T-helper 17 cell (primary cell): ENCODE measurements around the gene CADPS. TPM values are rescaled to one million over a fixed set of nuclear protein-coding genes. Genes with fewer than 3 reads are reported as not detected.

Experiments used
- ATAC-seq: fragments of 150-1000 bp; cut with Tn5 transposase; 2 replicates; pipeline ENCODE4 v1.10.0; 2021; ENCODE audit warnings: mild to moderate bottlenecking, moderate library complexity
- DNase-seq, 3 donors: peaks; one replicate each; pipeline versions ENCODE4 v3.0.0 to v3.0.0-alpha.2; 2020 to 2021
- H3K9me3 ChIP-seq: one replicate; pipeline ENCODE4 v1.7.0; 2013; ENCODE audit warnings: low read length, mild to moderate bottlenecking; ENCODE audit not compliant: control insufficient read depth, poor library complexity, severe bottlenecking
- H3K27ac Mint-ChIP-seq: one replicate; pipeline ENCODE4 v1.8.0; 2022; ENCODE audit warnings: mild to moderate bottlenecking, moderate library complexity, mixed read lengths
- H3K27me3 Mint-ChIP-seq: one replicate; pipeline ENCODE4 v1.8.0; 2022; ENCODE audit warnings: mixed read lengths
- H3K36me3 Mint-ChIP-seq: one replicate; pipeline ENCODE4 v1.8.0; 2022; ENCODE audit warnings: low read depth, mixed read lengths
- H3K4me1 Mint-ChIP-seq: one replicate; pipeline ENCODE4 v1.8.0; 2022; ENCODE audit warnings: mild to moderate bottlenecking, mixed read lengths
- H3K4me3 Mint-ChIP-seq: one replicate; pipeline ENCODE4 v1.8.0; 2022; ENCODE audit warnings: mild to moderate bottlenecking, moderate library complexity, mixed read lengths
- total RNA-seq, 4 donors: library from RNA in 2 of 4; stranded (reverse) in 2 of 4; gene quantifications; one replicate each; pipeline ENCODE4 v1.2.3 and lab custom pipeline; 2022 to 2026

Gene CADPS
- total RNA-seq, 2 donors from 2014 or later = not detected

DNA sequence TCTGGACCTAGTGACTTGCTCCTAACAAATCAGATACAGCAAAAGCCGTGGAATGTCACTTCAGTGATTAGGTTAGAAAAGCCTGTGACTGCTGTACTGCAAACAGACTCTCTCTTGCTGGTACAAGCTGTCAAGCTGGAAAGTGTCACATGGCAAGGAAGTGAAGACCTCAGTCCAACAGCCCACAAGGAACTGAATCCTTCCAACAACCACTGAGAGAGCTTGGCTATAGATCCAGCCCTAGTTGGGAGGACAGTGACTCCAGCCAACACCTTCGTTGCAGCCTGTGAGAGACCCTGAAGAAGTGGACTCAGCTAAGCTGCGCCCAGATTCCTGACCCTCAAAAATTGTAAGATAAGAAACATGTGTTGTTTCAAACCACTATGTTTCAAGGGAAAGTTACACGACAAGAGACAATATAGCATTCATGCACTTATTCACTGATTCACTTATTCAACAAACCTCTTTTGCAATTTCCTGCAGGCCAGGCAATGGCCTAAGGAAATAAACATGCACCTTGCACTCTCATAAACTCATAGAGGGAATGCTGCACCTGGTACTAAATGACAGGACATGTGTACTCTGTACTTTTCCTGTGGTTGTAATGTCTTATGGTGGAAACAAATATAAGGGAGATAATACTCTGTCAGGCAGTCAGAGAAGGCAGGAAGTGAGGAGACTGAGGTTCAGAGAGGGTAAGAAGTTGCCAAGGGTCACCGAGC is 142.9 kb downstream of the CADPS start:
- Mint-ChIP-seq H3K27ac (no peak overlapping the region), H3K27me3 (no peaks in the 10 kb centered on the region), H3K4me3 (no peak overlapping the region), H3K4me1 (no peaks in the 10 kb centered on the region), H3K36me3 (no peaks in the 10 kb centered on the region)
- ATAC-seq = no peak
- H3K9me3 ChIP-seq = no peaks in the 10 kb centered on the region
- no peak for DNase-seq

DNA sequence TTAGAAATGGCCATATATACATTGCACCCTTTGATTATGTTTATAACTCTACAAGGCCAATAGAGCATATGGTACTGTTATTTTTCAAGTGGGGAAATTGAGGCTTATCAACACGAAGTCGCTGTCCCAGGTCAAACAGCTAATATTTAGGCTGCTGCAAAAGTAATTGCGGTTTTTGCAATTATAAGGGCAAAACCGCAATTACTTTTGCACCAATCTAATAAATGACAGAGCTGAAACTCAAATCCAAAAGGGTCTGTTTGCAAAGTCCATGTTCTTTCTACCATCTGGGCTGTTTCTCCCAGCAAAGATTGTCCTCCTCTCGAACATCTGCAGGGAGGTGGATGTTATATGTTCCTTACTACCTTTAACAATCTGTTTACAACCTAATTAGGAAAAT is 147.2 kb downstream of the CADPS start:
- no peaks in the 10 kb centered on the region for H3K9me3 ChIP-seq
- no peaks in the 10 kb centered on the region for H3K27me3 Mint-ChIP-seq
- DNase-seq = no peak
- no peaks in the 10 kb centered on the region for H3K4me1 Mint-ChIP-seq
- no peak overlapping the region for H3K27ac Mint-ChIP-seq
- H3K36me3 Mint-ChIP-seq = no peaks in the 10 kb centered on the region
- no peak for ATAC-seq
- no peak overlapping the region for H3K4me3 Mint-ChIP-seq

DNA sequence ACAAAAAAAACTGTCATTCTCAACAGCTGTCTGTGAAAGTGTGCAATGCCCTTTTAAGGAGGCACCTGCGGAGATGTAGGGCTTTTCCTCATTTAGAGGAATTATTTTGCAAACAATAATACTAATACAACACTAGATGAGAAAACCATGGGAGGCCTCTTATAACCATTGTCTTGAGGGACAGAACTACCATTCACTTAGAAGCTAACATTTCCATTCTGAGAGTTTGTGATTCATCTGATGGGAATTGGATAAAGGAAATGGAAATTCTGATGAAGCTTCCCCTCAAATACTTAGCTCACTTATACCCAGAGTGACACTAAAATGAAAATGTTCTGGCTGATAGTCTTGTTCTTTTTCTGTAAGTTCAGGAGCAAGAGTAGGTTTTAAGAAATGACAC is 147.7 kb downstream of the CADPS start:
- no peaks in the 10 kb centered on the region for H3K36me3 Mint-ChIP-seq
- no peak overlapping the region for H3K4me3 Mint-ChIP-seq
- H3K27me3 Mint-ChIP-seq = no peaks in the 10 kb centered on the region
- no peak overlapping the region for H3K27ac Mint-ChIP-seq
- H3K9me3 ChIP-seq = no peaks in the 10 kb centered on the region
- no peak for DNase-seq
- no peaks in the 10 kb centered on the region for H3K4me1 Mint-ChIP-seq
- ATAC-seq = no peak

DNA sequence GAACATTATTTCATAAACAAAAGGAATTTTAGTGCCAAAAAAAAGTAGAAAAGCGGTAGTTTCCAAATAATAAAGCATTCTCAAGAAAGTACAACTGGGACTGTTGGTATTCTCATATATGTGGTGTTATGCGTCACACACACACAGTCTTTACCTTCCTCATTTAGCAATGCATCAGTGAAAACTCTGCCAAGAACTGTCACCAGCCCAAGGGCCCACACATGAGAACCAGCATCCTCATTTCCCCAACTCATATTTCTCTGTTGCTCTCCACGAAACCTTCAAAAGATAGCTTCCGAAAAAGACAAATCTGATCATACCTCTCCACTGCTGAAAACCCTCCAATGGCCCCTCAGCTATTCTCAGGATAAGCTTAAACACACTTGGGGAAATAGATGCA is 150.7 kb downstream of the CADPS start:
- H3K4me3 Mint-ChIP-seq = no peak overlapping the region

DNA sequence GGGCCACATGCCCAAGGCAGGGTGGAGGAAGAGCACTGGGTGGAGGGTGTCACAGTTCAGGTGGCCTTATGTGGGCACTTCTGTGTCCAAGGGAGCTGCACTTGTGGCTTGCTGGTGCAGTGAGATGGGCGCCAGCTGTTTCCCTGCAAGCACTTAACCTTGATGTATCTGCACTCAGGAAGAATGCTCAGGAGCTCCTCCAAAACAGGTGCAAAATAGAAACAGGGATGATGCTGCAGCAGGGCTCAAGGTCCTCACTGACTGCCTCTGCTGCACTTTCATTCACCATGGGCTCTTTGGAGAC is 151.3 kb downstream of the CADPS start:
- H3K9me3 ChIP-seq = no peaks in the 10 kb centered on the region
- DNase-seq = no peak
- H3K27me3 Mint-ChIP-seq = no peaks in the 10 kb centered on the region
- no peak overlapping the region for H3K4me3 Mint-ChIP-seq
- H3K27ac Mint-ChIP-seq = no peak overlapping the region
- H3K4me1 Mint-ChIP-seq = no peaks in the 10 kb centered on the region
- no peaks in the 10 kb centered on the region for H3K36me3 Mint-ChIP-seq
- no peak for ATAC-seq

More for the DNA sequence above, 150.7 kb downstream of the CADPS start:
- no peaks in the 10 kb centered on the region for H3K27me3 Mint-ChIP-seq
- ATAC-seq = no peak
- DNase-seq = no peak
- no peaks in the 10 kb centered on the region for H3K9me3 ChIP-seq
- no peaks in the 10 kb centered on the region for H3K36me3 Mint-ChIP-seq
- H3K27ac Mint-ChIP-seq = no peak overlapping the region
- no peaks in the 10 kb centered on the region for H3K4me1 Mint-ChIP-seq

DNA sequence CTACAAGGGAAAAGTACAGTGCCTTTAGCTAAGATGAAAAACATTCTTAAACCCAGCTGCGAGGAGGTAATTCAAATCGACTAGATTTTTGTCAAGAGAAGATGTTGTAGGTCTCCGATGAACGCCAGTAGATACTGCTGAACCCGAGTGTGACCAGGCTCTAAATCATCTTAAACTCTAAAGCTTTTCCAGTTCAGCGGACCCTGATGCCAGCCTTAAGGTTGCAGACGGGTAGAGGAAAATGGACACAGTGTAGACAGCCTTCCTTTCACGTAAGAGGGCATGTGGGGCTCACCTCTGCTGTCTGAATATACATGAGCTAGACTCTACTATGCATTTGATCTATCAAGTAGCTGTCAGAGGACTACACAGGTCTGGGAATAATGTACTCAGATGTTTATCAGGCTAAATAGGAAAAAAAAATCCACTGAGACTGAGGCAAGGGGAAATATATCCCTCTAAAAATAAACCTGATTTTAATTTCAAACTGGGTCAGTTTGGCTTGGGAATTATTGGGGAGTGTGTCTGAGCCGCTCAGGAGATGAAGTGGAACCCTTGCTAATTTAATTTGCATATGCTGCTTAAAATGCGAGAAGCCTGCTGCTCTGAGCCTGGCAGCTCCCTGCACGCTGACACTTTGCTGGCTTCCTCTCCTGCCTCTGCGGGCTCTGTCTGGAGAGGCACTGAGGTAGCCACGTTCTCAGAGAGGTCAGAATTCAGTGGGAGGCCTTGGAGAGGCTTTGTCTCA is 151.9 kb downstream of the CADPS start:
- ATAC-seq = no peak
- Mint-ChIP-seq H3K27ac (no peak overlapping the region), H3K4me1 (no peaks in the 10 kb centered on the region), H3K36me3 (no peaks in the 10 kb centered on the region), H3K27me3 (no peaks in the 10 kb centered on the region), H3K4me3 (no peak overlapping the region)
- DNase-seq = no peak
- no peaks in the 10 kb centered on the region for H3K9me3 ChIP-seq

DNA sequence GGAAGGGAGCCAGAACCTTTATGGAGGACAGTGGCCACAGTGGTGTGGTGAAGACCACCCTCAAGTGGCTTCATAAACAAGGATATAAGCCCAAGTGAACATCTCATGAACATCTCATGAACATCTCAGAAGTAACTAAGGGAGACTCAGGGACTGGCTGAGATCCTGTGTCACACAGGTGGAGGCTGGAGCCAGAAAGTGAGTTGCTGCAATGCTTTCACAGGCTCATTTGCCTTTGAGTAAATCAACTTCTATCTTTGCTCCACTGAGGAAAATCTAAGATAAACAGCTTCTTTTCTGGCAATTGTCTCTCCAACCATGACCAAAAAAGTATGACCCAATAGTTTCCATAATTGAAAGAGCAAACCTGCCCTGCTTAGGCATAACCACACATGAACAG is 152.9 kb downstream of the CADPS start:
- ATAC-seq = no peak
- Mint-ChIP-seq H3K27me3 (no peaks in the 10 kb centered on the region), H3K36me3 (no peaks in the 10 kb centered on the region), H3K27ac (no peak overlapping the region), H3K4me3 (no peak overlapping the region), H3K4me1 (no peaks in the 10 kb centered on the region)
- no peak for DNase-seq
- no peaks in the 10 kb centered on the region for H3K9me3 ChIP-seq

DNA sequence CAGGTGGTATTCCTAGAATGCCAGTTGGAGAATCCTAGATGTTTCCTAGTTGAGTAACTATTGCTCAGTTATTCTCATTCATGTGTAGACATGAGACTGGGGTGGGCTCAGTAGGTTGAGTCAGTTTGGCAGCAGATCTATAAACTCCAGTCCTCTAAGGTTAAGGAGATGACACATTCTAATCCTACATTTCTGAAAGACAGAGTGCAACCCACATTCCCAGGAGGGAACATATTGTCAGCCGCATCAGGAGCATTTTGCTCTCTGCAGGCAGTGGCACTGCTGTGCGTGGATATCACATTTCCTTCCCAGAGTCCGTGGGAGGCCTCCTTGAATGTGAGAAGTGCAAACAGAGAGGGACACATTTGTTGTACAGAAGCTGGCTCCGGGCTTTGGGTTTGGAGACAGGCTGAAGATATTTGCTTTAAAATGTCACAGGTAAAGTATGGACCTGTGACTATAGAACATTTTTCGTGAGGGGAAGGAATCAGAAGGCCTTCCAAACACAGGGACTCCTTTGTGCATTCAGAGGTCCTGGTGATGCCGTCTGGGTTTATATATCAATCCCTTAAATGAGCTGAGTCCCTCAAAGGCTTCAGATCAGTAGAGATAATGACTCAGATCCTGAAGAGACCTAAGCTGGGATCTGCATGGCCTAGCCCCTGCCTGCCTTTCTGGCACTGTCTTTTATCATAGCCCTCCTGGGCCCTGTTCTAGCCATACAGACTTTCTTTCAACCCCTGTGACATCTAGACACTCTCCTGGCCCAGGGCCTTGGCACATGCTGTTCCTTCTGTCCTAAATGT is 156.5 kb downstream of the CADPS start:
- Mint-ChIP-seq H3K36me3 (no peaks in the 10 kb centered on the region), H3K4me1 (no peaks in the 10 kb centered on the region), H3K27ac (no peak overlapping the region), H3K4me3 (no peak overlapping the region), H3K27me3 (no peaks in the 10 kb centered on the region)
- no peaks in the 10 kb centered on the region for H3K9me3 ChIP-seq
- DNase-seq (no peak), ATAC-seq (no peak)

DNA sequence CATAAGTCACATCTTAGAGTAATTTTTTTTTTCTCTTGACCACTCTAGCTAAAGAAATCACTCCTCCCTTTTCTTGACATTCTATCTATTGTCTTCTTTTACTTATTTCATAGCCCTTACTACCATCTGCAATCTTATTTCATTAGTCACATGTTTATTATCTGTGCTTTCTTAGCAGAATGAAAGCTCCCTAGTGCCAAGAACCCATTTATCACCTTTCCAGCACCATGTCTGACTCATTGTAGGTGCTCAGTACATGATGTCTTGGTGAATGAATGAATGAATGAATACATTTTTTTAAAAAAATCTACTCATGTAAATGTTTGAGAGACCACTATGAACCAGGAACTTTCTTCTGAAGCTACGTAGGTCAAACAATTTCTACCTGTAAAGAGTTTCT is 157.2 kb downstream of the CADPS start:
- no peaks in the 10 kb centered on the region for H3K36me3 Mint-ChIP-seq
- H3K27ac Mint-ChIP-seq = no peak overlapping the region
- no peak overlapping the region for H3K4me3 Mint-ChIP-seq
- no peaks in the 10 kb centered on the region for H3K9me3 ChIP-seq
- no peaks in the 10 kb centered on the region for H3K27me3 Mint-ChIP-seq
- ATAC-seq (no peak), DNase-seq (no peak)
- H3K4me1 Mint-ChIP-seq = no peaks in the 10 kb centered on the region

DNA sequence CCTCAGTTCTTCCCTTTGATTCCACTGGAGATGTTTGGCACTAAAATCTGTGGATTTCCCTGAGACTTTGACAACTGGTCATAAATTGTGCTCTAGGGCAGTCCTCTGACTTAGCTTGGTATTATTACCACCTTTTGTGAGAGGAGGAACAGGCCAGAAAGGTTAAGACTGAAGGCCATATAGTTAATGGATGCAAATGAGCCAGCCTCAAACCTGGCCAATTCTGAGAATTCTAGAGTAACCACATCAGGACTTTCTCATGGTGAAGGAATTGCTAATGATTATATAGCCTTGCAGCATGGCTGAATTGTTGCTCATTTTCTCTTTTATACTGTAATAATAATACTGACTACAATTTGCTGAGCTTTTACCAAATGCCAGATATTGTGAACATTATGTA is 162.5 kb downstream of the CADPS start:
- DNase-seq (no peak), ATAC-seq (no peak)
- Mint-ChIP-seq H3K4me1 (no peaks in the 10 kb centered on the region), H3K27ac (no peak overlapping the region), H3K4me3 (no peak overlapping the region), H3K36me3 (no peaks in the 10 kb centered on the region), H3K27me3 (no peaks in the 10 kb centered on the region)
- H3K9me3 ChIP-seq = no peaks in the 10 kb centered on the region

DNA sequence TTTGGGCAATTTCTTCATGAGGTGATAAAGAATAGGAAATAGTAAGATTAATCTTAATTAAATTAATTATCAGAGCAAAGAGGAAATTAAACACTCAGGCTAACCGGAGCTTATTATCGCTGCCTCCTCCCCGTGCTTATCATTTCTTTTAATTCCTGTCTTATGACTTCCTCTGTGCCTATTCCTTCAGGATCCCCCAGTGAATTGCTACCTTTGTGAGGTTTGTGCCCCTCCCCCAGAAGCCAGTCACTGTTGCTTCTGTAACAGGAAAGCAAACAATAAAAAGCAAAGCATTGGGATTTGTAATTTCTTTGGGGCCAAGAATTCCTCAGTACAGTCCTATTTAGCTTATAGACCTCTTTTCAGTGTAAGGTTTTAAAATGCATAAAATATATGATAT is 164.5 kb downstream of the CADPS start:
- Mint-ChIP-seq H3K4me1 (no peaks in the 10 kb centered on the region), H3K4me3 (no peak overlapping the region), H3K27me3 (no peaks in the 10 kb centered on the region), H3K36me3 (no peaks in the 10 kb centered on the region), H3K27ac (no peak overlapping the region)
- DNase-seq (no peak), ATAC-seq (no peak)
- H3K9me3 ChIP-seq = no peaks in the 10 kb centered on the region

DNA sequence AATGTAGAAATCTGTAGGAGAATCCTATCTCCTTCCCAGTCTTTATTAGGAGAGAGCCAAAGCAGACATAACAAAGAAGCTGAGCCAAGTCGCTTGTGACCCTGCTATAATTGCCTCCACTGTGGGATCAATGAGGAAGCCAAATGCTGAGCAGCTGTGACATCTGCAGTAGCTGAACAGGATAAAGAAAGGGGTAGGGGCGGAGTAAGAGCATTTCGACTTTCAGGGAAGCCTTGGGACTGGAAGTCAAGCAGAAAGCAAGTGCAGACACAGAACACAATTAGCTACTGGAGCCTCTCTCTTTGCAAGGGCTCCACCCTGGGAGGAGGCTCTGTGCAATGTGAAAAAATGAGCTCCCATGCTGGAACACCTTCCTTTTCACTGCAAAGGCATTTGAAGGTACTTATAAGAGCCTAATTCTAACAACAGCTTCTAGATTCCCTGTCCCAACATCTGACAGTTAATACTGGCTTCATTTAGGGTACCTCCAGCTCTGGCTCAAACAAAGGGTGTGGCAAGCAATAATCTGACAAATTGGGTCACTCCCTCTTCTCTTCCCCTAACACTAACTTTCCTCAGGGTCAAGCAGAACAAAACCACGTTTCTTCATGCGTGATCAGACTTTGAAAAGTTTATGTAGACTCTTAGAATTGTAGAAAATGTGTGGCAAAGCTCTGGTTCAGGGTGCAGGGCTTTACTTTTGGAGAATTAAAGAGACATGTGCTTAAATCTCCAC is 166.4 kb downstream of the CADPS start:
- H3K27me3 Mint-ChIP-seq = peaks cover 2% of the 10 kb centered on the region
- H3K27ac Mint-ChIP-seq = no peak overlapping the region
- ATAC-seq = no peak
- H3K9me3 ChIP-seq = no peaks in the 10 kb centered on the region
- H3K4me3 Mint-ChIP-seq = no peak overlapping the region
- DNase-seq = no peak
- no peaks in the 10 kb centered on the region for H3K4me1 Mint-ChIP-seq
- no peaks in the 10 kb centered on the region for H3K36me3 Mint-ChIP-seq

DNA sequence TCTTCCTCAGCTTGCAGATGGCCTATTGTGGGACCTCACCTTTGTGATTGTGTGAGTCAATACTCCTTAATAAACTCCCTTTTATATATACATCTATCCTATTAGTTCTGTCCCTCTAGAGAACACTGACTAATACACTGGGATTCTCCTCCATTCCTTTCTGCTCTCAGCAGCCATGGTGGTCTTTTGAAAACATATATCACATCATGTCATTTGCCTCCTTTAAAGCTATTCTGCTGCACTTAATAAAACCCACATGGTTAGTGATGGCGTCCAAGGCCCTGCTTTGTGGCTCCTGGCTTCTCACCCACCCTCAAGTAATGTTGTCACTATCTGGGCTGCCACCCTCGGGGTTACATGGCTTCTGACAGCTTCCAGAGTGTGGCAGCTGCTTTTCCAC is 169.5 kb downstream of the CADPS start:
- H3K36me3 Mint-ChIP-seq = no peaks in the 10 kb centered on the region
- H3K27ac Mint-ChIP-seq = no peak overlapping the region
- DNase-seq (no peak), ATAC-seq (no peak)
- no peaks in the 10 kb centered on the region for H3K9me3 ChIP-seq
- H3K27me3 Mint-ChIP-seq = peaks cover 7% of the 10 kb centered on the region
- no peaks in the 10 kb centered on the region for H3K4me1 Mint-ChIP-seq
- no peak overlapping the region for H3K4me3 Mint-ChIP-seq
